Activated naive CD4-positive, alpha-beta T cell treated with anti-CD3 and anti-CD28 coated beads, Interleukin-2, amount 10 ng/mL, durations not matched to agents 7 days and 5 days (primary cell): ENCODE data around the gene PIK3R6.

Experiments used
- CTCF ChIA-PET: fragments of 350-600 bp; sonication (Branson Sonifier 250); formaldehyde crosslinking; loops from one replicate; lab custom pipeline; 2021; ENCODE audit warnings: antibody characterized with exemption; lab: Charles Lee
- DNase-seq: peaks from one replicate; pipeline ENCODE4 v3.0.0-alpha.2; 2020
- H3K27ac Mint-ChIP-seq: one replicate; pipeline ENCODE4 v1.8.0; 2021; ENCODE audit warnings: mild to moderate bottlenecking, moderate library complexity, mixed read lengths
- H3K27me3 Mint-ChIP-seq: one replicate; pipeline ENCODE4 v1.8.0; 2021; ENCODE audit warnings: mild to moderate bottlenecking, mixed read lengths
- H3K36me3 Mint-ChIP-seq: one replicate; pipeline ENCODE4 v1.8.0; 2021; ENCODE audit warnings: mixed read lengths
- H3K4me1 Mint-ChIP-seq: one replicate; pipeline ENCODE4 v1.8.0; 2021; ENCODE audit warnings: mixed read lengths
- H3K4me3 Mint-ChIP-seq: one replicate; pipeline ENCODE4 v1.8.0; 2021; ENCODE audit warnings: mild to moderate bottlenecking, moderate library complexity, mixed read lengths
- H3K9me3 Mint-ChIP-seq: one replicate; pipeline ENCODE4 v1.8.0; 2021; ENCODE audit warnings: mixed read lengths

The PIK3R6 gene

DNA sequence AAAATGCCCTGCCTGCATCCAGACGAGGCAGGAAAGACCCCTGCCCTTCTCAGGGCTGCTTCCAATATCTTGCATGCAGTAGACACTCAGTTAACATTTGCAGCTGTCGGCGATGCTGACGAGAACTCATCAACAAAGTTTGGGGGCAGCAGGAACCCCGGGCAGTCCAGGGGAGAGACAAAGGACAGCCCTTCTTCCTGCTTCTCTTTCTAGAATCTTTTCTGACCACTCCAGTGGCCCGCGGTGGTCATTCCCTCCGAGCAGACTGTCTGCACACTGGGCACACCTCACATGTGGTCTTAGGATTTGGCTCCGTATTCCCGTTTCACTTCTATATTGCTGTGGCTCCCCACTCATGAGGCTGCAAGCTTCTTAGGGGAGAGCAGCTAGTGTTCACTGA, 37.3 kb downstream of the PIK3R6 start:
- Mint-ChIP-seq H3K4me3 (no peak overlapping the region), H3K9me3 (no peaks in the 10 kb centered on the region), H3K36me3 (peaks cover 4% of the 10 kb centered on the region), H3K27ac (no peak overlapping the region), H3K4me1 (no peaks in the 10 kb centered on the region), H3K27me3 (no peaks in the 10 kb centered on the region)
- DNase-seq, result no peak
- CTCF ChIA-PET, result interaction anchor here (1.9 kb wide), 1 partner anchor 10 kb away, joined by 4 read pairs; no protein-coding TSS in a partner anchor

DNA sequence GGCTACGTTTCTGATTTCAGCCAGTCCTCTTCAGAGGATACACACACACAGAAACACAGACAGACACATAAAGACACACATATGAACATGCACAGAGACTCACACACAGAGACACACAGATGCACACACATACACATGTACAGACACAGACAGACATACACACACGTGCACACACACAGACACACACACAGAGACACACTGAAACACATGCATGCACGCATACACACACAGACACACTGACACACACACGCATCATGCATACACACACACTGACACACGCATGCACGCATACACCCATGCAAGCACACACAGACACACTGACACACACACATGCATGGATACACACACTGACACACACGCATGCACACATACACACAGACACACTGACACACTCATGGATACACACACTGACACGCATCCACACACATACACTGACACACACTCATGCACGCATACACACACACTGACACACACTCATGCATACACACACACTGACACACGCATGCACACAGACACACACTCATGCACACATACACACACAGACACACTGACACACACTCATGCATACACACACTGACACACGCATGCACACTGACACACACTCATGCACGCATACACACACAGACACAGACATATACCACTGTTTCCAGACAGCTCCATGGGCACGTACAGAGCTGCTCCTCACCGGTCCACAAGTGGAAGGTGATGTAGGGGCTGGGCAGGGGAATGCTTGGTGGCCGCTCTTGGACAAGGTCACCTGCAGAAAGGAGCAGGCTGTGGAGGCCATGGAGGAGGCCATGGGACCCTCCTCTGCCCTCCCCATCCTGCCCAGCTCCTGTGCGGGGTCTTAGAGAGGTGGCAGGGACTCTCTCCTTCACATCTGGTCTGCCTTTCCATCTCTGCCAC, 38.2 kb downstream of the PIK3R6 start:
- CTCF ChIA-PET, result interaction anchor here (1.9 kb wide), 1 partner anchor 9 kb away, joined by 4 read pairs; no protein-coding TSS in a partner anchor
- H3K4me1 Mint-ChIP-seq, result no peaks in the 10 kb centered on the region
- DNase-seq, result no peak
- peaks cover 6% of the 10 kb centered on the region for H3K9me3 Mint-ChIP-seq
- H3K27ac Mint-ChIP-seq, result no peak overlapping the region
- no peak overlapping the region for H3K4me3 Mint-ChIP-seq
- H3K36me3 Mint-ChIP-seq, result peaks cover 4% of the 10 kb centered on the region
- no peaks in the 10 kb centered on the region for H3K27me3 Mint-ChIP-seq

DNA sequence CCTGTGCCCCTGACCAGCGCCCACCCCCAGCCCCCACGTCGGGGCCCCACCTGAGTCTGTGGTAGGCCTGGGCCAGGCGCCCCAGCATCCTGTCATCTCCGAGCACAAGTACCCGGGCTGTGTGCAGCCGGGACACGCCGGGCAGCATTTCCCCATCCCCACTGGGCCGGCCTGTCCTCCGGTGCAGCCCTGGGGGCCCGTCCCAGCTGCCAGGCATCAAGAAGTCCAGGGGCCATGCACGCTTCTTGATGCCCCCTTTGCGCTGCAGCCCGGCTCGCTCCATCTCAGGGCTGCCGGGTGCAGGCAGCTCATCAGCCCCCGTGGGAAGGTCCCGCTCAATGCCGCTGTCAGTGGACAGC, 39.0 kb downstream of the PIK3R6 start:
- Mint-ChIP-seq H3K27me3 (no peaks in the 10 kb centered on the region), H3K4me1 (no peaks in the 10 kb centered on the region), H3K27ac (no peak overlapping the region), H3K9me3 (peaks cover 9% of the 10 kb centered on the region), H3K36me3 (peaks cover 2% of the 10 kb centered on the region), H3K4me3 (no peak overlapping the region)
- no peak for DNase-seq
- CTCF ChIA-PET, result no interaction called here

DNA sequence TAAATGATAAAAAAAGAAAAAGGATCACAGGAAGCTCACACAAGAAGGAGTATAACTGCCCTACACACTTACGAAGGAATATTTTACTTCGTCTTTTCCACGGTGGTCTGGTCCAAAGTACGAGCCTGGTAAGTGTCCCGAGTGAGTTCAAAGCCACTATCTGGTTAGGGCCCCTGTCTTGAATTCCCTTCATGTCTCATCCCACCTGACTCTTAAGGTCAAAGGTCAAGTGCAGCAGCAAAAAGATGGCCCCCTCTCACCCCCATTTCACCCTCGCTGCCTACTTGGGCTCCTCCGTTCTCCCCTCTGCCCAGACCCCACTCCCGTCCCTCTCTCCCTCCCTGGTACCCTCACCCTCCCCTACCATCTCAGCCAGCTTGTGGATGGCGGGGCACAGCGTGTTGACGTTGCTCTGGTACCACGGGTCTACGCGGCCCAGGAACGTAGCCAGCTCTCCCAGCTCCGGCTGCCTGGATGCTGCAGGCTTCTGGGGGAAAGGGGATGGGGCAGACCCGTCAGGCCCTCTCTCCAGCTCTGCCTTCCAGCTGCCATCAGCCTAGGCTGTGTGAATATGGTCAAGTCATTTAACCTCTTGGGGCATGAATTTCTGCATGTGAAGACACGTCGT, 40.6 kb downstream of the PIK3R6 start:
- H3K4me3 Mint-ChIP-seq, result no peak overlapping the region
- H3K4me1 Mint-ChIP-seq, result no peaks in the 10 kb centered on the region
- H3K27me3 Mint-ChIP-seq, result peaks cover 11% of the 10 kb centered on the region
- H3K36me3 Mint-ChIP-seq, result peaks cover 2% of the 10 kb centered on the region
- DNase-seq, result no peak
- peaks cover 9% of the 10 kb centered on the region for H3K9me3 Mint-ChIP-seq
- CTCF ChIA-PET, result no interaction called here
- no peak overlapping the region for H3K27ac Mint-ChIP-seq

DNA sequence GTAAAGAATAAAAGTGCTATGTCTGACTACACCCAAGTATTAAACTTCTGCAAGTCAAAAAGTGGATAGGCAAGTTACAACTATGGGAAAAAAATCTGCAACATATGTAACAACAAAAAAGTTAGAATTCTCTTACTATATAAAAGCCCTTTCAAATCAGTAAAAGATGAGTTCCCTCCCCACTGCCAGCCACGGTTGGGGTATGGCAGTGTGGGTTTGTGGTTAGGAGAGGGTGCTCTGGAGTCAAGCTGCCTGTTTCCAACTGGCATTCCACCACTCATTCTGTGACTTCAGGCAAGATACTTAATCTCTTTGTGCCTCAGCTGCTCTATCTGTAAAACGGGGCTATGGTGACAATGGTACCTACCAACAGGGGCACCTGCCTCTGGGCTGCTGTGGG, 41.7 kb downstream of the PIK3R6 start:
- Mint-ChIP-seq H3K27me3 (peaks cover 16% of the 10 kb centered on the region), H3K36me3 (peaks cover 2% of the 10 kb centered on the region), H3K27ac (no peak overlapping the region), H3K4me3 (no peak overlapping the region), H3K9me3 (peaks cover 9% of the 10 kb centered on the region), H3K4me1 (no peaks in the 10 kb centered on the region)
- no peak for DNase-seq
- CTCF ChIA-PET, result no interaction called here

DNA sequence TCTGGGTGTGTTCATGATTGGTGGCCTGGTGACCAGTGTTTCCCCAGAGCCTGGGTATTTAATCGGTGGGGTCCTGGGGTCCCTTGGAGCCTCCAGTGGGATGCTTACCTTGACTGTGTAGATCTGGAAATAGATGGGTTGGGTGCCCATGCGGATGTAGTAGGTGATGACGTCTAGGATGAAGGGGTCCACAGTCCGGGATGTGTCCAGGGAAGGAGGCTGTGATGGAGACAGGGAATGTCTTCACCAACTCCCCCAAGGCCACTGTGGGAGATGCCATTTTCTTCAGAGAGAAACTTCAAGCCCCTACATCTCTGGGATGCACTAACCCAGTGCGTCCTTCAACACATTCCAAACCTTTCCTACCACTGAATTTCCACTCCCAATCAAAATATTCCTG, 44.2 kb downstream of the PIK3R6 start:
- peaks cover 21% of the 10 kb centered on the region for H3K27me3 Mint-ChIP-seq
- H3K36me3 Mint-ChIP-seq, result peaks cover 2% of the 10 kb centered on the region
- no peak overlapping the region for H3K27ac Mint-ChIP-seq
- no peak overlapping the region for H3K4me3 Mint-ChIP-seq
- CTCF ChIA-PET, result no interaction called here
- no peak for DNase-seq
- peaks cover 9% of the 10 kb centered on the region for H3K9me3 Mint-ChIP-seq
- no peaks in the 10 kb centered on the region for H3K4me1 Mint-ChIP-seq

DNA sequence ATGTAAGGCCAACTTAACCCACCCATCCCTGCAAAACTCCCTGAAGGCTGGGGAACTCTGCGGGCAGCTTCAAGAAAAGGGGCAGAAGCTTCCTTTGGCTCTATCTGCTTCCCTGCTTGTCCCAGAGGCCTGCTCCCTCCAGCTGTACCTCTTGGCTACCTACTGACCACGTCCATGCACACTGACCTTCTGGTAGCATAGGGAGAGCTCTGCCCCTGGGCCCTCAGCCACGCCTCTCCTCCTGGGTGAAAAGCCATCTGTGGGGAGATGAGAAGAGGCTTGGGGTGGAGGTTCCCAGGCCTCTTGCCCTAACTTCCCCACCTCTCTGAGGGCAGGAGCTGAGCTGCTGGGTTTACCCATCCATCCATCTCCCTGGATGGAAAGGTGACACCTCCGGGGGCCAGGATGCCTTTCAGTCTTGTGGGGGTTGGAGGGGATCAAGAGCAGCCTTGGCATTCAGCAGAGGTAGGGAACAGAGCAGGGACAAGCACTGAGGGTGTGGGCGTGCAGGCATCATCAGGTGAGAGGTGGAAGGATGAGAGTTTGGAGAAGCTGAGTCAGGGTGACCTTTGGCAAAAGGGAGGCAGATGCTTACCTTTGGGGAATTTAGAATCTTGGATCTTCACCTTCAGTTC, 45.0 kb downstream of the PIK3R6 start:
- Mint-ChIP-seq H3K4me1 (no peaks in the 10 kb centered on the region), H3K27ac (no peak overlapping the region), H3K9me3 (peaks cover 9% of the 10 kb centered on the region), H3K4me3 (no peak overlapping the region), H3K27me3 (peaks cover 22% of the 10 kb centered on the region), H3K36me3 (peaks cover 2% of the 10 kb centered on the region)
- DNase-seq, result no peak
- CTCF ChIA-PET, result no interaction called here

DNA sequence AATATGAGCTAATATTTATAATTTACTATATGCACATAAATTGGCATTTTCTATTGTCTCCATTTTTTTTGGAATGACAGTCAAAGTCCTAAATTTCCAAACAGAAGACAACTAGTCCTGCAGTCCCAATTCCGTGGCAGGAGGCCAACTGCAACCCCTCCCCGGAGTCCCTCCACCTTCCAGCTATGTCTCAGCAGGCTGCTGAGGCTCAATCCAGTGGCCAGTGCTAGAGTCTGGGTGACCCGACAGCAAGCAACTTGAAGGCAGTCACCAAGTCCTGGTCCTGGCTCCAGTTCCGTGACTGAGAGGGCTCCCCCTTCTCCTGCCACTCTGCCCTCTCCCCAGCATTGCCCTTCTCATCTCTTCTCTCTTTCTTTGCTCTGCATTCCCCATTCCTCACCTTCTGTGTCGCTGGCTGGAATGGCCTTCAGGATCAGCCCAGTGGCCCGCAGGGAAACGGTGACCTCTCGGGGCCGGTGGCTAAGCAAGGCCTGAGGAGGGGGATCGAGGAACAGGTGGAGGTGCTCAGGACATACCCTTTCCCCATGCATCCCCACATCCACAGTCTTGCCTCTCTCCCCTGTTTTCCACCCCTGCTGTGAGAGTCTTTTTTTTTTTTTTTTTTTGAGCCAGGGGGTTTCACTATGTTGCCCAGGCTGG, 45.9 kb downstream of the PIK3R6 start:
- no peaks in the 10 kb centered on the region for H3K4me1 Mint-ChIP-seq
- H3K27me3 Mint-ChIP-seq, result peaks cover 22% of the 10 kb centered on the region
- DNase-seq, result no peak
- peaks cover 2% of the 10 kb centered on the region for H3K36me3 Mint-ChIP-seq
- H3K4me3 Mint-ChIP-seq, result no peak overlapping the region
- CTCF ChIA-PET, result no interaction called here
- H3K27ac Mint-ChIP-seq, result no peak overlapping the region
- peaks cover 9% of the 10 kb centered on the region for H3K9me3 Mint-ChIP-seq

DNA sequence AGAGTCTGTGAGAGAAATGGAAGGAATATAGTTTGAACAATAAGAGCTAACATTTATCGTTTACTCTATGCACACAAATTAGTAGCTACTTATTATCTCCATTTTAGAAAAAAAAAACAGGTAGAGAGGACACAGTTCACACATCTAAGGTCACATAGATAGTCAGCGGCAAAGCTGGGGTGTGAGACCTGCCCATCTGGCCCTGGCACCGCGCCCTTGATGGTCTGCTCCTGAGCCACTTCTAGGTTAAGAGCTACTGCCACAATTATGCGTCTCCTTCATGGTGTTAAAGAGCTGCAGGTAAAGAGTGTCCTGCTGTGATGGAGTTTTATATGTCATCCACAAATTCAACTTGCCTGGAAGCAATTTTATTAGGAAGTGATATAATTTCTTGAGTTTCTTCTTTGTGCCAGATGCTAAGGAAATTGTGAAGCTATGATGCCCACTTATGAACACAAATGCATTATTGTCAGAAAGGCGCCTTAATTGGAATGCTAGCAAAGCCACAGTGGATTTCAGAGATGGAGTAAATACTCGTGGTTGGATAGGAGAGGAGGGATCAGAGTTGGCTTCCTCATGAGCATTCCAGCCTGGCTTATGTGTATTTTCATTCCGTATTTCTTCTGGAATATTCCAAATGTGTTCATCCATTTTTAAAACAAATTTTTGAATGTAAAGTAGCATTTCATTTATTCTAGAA, 47.0 kb downstream of the PIK3R6 start:
- Mint-ChIP-seq H3K27ac (no peak overlapping the region), H3K4me3 (no peak overlapping the region), H3K36me3 (peaks cover 2% of the 10 kb centered on the region), H3K4me1 (no peaks in the 10 kb centered on the region), H3K27me3 (peaks cover 24% of the 10 kb centered on the region), H3K9me3 (peaks cover 9% of the 10 kb centered on the region)
- DNase-seq, result no peak
- CTCF ChIA-PET, result interaction anchor here (1.2 kb wide), 1 partner anchor 10 kb away, joined by 4 read pairs; no protein-coding TSS in a partner anchor

DNA sequence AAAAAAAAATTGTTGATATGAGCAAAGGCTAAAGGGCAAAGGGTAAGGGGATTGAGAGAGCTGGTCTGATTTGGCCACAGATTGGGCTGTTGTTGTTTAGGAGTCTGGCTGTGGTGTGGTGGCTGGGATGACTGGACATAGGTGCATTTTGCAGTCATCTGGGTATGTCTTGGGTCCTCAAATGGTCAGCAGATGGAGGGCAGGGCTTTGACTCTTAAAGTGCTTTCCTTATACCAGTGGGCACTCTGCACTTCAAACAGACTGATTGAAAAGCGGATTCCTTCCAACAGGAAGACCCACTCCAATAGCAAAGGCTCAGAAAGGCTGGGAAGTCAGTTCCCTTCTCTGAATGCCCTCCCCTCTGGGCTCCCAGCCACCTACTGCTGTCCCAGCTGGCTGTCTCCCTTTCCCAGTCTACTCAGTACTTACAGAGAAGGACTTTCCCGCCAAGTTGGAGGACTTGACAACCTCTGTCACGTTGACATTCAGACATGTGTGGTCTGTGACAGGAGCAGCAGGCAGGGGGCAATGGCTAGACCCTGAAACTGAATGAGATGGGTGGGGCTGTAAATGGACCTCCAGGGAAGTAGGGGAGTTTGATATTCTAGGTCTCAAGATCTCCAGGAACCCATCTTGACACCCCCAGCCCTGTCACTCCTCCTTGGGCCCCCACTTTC, 48.7 kb downstream of the PIK3R6 start:
- DNase-seq, result no peak
- H3K27me3 Mint-ChIP-seq, result peaks cover 32% of the 10 kb centered on the region
- H3K4me1 Mint-ChIP-seq, result no peaks in the 10 kb centered on the region
- peaks cover 1% of the 10 kb centered on the region for H3K9me3 Mint-ChIP-seq
- peaks cover 9% of the 10 kb centered on the region for H3K36me3 Mint-ChIP-seq
- H3K4me3 Mint-ChIP-seq, result no peak overlapping the region
- CTCF ChIA-PET, result no interaction called here
- no peak overlapping the region for H3K27ac Mint-ChIP-seq

DNA sequence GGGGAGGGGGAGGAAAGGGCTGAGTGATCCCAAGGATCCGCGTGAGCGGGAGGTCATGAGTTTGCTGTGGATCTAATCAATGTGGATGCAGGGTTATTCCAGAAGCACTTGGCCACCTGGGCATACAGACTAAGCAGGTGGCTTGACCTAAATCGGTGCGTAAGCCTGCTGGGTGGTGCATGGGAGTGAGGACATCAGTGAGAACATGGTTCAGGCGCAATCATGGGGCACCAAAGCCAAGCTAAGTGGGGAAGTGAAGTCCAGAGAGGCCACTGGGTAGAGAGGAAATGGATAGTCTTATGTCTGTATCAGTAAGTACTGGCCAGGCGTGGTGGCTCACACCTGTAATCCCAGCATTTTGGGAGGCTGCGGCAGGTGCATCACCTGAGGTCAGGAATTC, 49.4 kb downstream of the PIK3R6 start:
- Mint-ChIP-seq H3K4me3 (no peak overlapping the region), H3K36me3 (peaks cover 12% of the 10 kb centered on the region), H3K27ac (no peak overlapping the region), H3K4me1 (no peaks in the 10 kb centered on the region), H3K9me3 (peaks cover 4% of the 10 kb centered on the region), H3K27me3 (peaks cover 32% of the 10 kb centered on the region)
- CTCF ChIA-PET, result no interaction called here
- no peak for DNase-seq

DNA sequence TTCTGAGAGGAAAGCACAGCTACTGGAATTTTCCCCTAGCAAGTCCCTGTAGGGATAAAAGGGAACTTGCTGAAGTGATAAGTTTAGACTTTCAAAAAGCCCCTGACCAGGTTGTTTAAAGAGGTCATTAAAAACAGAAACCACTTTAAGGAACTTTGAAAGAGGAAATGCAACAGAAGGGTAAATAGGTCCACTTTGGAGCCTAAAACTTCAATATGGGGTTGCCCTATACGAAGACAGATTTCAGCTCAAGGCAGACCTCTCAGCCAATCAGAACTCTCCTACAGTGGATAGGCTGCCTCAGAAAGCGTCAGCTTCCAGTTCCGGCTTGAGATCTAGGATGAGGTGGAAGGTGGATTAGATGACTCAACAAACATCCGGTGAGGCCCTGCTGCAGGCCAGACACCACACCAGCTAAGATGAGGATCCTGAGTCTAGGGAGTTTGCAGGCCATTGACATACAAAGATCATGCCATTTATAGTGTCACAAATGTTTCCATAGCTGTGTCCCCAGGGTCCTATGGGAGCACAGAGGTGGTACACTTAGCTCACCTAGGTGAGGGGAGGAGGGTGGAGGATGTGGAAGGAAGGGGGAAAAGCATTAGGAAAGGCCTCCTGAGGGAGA, 60.4 kb downstream of the PIK3R6 start:
- H3K4me3 Mint-ChIP-seq, result no peak overlapping the region
- H3K27me3 Mint-ChIP-seq, result peaks cover 22% of the 10 kb centered on the region
- CTCF ChIA-PET, result interaction anchor here (3.2 kb wide), 1 partner anchor 21 kb away, joined by 10 read pairs; no protein-coding TSS in a partner anchor
- peaks cover 6% of the 10 kb centered on the region for H3K4me1 Mint-ChIP-seq
- DNase-seq, result no peak
- H3K27ac Mint-ChIP-seq, result no peak overlapping the region
- peaks cover 9% of the 10 kb centered on the region for H3K9me3 Mint-ChIP-seq
- H3K36me3 Mint-ChIP-seq, result peaks cover 20% of the 10 kb centered on the region
